Measurements from ENCODE around the gene SLC7A5. TPM values are rescaled to one million over a fixed set of nuclear protein-coding genes. Genes with fewer than 3 reads are reported as not detected.

The SLC7A5 gene
- total and polyA plus RNA-seq, 2 of the 13 experiments (the other 11 are each of a cell fraction or from before 2014, with no cell fraction given): 79.6 to 155 TPM

DNA sequence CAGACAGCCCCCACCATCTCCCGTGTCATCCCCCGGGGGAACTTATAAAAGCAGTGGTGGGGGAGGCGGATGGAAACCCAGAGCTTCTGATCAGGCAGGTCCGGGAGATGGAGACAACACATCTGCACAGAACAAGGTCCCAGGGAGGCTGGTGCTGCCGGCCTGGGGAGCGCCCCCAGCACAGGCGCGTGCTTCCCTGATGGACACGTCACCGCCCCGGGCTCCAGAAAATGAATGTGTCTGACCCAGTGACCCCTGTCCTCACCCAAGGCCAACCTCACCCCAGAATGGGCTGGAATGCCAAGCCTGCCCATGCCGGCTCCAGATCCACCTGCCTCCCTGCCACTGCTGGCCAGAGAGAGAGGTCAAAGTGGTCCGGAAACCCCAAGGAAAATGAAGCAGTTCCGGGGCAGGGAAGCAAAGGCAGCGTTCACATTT is 12.5 kb downstream of the SLC7A5 start:
- POLR2A ChIA-PET: interaction anchor here (0.8 to 8.8 kb wide), 13 partner anchors 10 to 632 kb away, joined by 3 to 180 read pairs (median 4); partner anchors contain the start of genes KLHDC4 and SLC7A5
- peak; percentile 2 for ATAC-seq
- TF ChIP-seq, protein P1, sequence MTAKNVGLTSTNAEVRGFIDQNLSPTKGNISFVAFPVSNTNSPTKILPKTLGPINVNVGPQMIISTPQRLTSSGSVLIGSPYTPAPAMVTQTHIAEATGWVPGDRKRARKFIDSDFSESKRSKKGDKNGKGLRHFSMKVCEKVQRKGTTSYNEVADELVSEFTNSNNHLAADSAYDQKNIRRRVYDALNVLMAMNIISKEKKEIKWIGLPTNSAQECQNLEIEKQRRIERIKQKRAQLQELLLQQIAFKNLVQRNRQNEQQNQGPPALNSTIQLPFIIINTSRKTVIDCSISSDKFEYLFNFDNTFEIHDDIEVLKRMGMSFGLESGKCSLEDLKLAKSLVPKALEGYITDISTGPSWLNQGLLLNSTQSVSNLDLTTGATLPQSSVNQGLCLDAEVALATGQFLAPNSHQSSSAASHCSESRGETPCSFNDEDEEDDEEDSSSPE (CRISPR knock-in tag; IDR thresholded peaks at IDR 0.05): peak; percentile 51; the same call in 1 of the 2 replicates
- peak; percentile 53; the same call in 1 of the 2 replicates for TF ChIP-seq ZNF564 (CRISPR knock-in tag; IDR thresholded peaks at IDR 0.05)
- TF ChIP-seq ZNF674 (CRISPR knock-in tag; IDR thresholded peaks at IDR 0.05; ENCODE audit: low read depth): 0 out of 2 replicates have a peak, but pooled peaks have one; percentile 56
- peak; percentile 62 for TF ChIP-seq CREB1 (IDR thresholded peaks at IDR 0.05)
- TF ChIP-seq CREB1 (CRISPR knock-in tag; IDR thresholded peaks at IDR 0.05): no peak
- TF ChIP-seq FOXA3 (CRISPR knock-in tag; IDR thresholded peaks at IDR 0.05): peak; percentile 28; the same call in 1 of the 2 replicates
- TF ChIP-seq NR2F6 (IDR thresholded peaks at IDR 0.05): peak; percentile 90
- TF ChIP-seq NR2F6 (CRISPR knock-in tag; IDR thresholded peaks at IDR 0.05): peak; percentile 96
- TF ChIP-seq, protein P2, sequence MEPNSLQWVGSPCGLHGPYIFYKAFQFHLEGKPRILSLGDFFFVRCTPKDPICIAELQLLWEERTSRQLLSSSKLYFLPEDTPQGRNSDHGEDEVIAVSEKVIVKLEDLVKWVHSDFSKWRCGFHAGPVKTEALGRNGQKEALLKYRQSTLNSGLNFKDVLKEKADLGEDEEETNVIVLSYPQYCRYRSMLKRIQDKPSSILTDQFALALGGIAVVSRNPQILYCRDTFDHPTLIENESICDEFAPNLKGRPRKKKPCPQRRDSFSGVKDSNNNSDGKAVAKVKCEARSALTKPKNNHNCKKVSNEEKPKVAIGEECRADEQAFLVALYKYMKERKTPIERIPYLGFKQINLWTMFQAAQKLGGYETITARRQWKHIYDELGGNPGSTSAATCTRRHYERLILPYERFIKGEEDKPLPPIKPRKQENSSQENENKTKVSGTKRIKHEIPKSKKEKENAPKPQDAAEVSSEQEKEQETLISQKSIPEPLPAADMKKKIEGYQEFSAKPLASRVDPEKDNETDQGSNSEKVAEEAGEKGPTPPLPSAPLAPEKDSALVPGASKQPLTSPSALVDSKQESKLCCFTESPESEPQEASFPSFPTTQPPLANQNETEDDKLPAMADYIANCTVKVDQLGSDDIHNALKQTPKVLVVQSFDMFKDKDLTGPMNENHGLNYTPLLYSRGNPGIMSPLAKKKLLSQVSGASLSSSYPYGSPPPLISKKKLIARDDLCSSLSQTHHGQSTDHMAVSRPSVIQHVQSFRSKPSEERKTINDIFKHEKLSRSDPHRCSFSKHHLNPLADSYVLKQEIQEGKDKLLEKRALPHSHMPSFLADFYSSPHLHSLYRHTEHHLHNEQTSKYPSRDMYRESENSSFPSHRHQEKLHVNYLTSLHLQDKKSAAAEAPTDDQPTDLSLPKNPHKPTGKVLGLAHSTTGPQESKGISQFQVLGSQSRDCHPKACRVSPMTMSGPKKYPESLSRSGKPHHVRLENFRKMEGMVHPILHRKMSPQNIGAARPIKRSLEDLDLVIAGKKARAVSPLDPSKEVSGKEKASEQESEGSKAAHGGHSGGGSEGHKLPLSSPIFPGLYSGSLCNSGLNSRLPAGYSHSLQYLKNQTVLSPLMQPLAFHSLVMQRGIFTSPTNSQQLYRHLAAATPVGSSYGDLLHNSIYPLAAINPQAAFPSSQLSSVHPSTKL (CRISPR knock-in tag; IDR thresholded peaks at IDR 0.05): peak; percentile 37; the same call in 1 of the 2 replicates
- peak; percentile 83 to 93 for TF ChIP-seq NR2F1 (CRISPR knock-in tag; IDR thresholded peaks at IDR 0.05)
- TF ChIP-seq, protein P3, sequence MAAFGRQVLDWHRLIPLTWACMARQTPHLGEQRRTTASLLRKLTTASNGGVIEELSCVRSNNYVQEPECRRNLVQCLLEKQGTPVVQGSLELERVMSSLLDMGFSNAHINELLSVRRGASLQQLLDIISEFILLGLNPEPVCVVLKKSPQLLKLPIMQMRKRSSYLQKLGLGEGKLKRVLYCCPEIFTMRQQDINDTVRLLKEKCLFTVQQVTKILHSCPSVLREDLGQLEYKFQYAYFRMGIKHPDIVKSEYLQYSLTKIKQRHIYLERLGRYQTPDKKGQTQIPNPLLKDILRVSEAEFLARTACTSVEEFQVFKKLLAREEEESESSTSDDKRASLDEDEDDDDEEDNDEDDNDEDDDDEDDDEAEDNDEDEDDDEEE (CRISPR knock-in tag; IDR thresholded peaks at IDR 0.05): peak; percentile 42; the same call in 1 of the 2 replicates
- TF ChIP-seq, protein P4, sequence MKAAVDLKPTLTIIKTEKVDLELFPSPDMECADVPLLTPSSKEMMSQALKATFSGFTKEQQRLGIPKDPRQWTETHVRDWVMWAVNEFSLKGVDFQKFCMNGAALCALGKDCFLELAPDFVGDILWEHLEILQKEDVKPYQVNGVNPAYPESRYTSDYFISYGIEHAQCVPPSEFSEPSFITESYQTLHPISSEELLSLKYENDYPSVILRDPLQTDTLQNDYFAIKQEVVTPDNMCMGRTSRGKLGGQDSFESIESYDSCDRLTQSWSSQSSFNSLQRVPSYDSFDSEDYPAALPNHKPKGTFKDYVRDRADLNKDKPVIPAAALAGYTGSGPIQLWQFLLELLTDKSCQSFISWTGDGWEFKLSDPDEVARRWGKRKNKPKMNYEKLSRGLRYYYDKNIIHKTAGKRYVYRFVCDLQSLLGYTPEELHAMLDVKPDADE (CRISPR knock-in tag; IDR thresholded peaks at IDR 0.05): no peak
- TF ChIP-seq FOSL2 (CRISPR knock-in tag; IDR thresholded peaks at IDR 0.05): peak; percentile 77
- peak; percentile 81 for TF ChIP-seq RBFOX2 (IDR thresholded peaks at IDR 0.05; ENCODE audit: low read depth, low read length)
- no peak for TF ChIP-seq ATF7 (IDR thresholded peaks at IDR 0.05)
- TF ChIP-seq ATF7 (CRISPR knock-in tag; IDR thresholded peaks at IDR 0.05): 0 out of 2 replicates have a peak, but pooled peaks have one; percentile 2
- TF ChIP-seq ZNF709 (CRISPR knock-in tag; IDR thresholded peaks at IDR 0.05): 0 out of 2 replicates have a peak, but pooled peaks have one; percentile 24
- no peak for TF ChIP-seq WIZ (CRISPR knock-in tag; IDR thresholded peaks at IDR 0.05)

More for the DNA sequence above, 12.5 kb downstream of the SLC7A5 start:
- peaks cover 96% of the 10 kb centered on the region for H3K79me2 ChIP-seq (ENCODE audit: insufficient read depth, low read length)
- FAIRE-seq (no peak), DNase-seq (ENCODE audit: low spot score) (peak; percentile 73)
- peak overlapping the region; percentile 61 for H3K9ac ChIP-seq (ENCODE audit: insufficient read depth, low read depth, low read length)
- in situ Hi-C loops (cut with HindIII; ENCODE audit: extremely low pct_ligation_motif_present, low pct_unique_long_range_greater_than_20kb): loop anchor here (25.0 kb wide), 1 partner anchor 470 kb away; the partner anchor contains the start of genes FBXO31 and MAP1LC3B
- WGBS (ENCODE audit: low lambda C conversion rate): 29% methylated on average over 14 of the region's 15 CpGs
- H3K4me3 ChIP-seq (replicated peaks in 1 of 3; ENCODE audit: insufficient read depth in 1 of 3, low read depth in 2 of 3, low read length in 3 of 3): peak overlapping the region in 2 of 3 experiments; percentile 21 to 66; a peak in 3 of 6 replicates
- H3K36me3 ChIP-seq (replicated peaks in 1 of 2; ENCODE audit: control insufficient read depth in 1 of 2, insufficient read depth in 2 of 2, low read length in 2 of 2): peaks cover 7 to 20% of the 10 kb centered on the region in 2 experiments; a peak in 4 of 5 replicates
- intact Hi-C loops (cut with micrococcal nuclease; ENCODE audit: unreplicated experiment): loop anchor here (1.0 to 10.0 kb wide), 2 partner anchors 9 to 472 kb away; partner anchors contain the start of gene FBXO31
- no TSS peak for BruUV-seq (replicated peaks)
- no peak overlapping the region for H2AFZ ChIP-seq (ENCODE audit: low read length)
- peaks cover 100% of the 10 kb centered on the region for H3K4me1 ChIP-seq (ENCODE audit: insufficient read depth, low read length)
- peaks cover 29% of the 10 kb centered on the region for H4K20me1 ChIP-seq (ENCODE audit: insufficient read depth, low read length)
- H3K27ac ChIP-seq (ENCODE audit: extremely low read length, insufficient read depth, low read length): peak overlapping the region; percentile 98
- CTCF ChIA-PET (ENCODE audit: low intra/inter-chr PET ratio, low total read pairs): no interaction called here
- no peaks in the 10 kb centered on the region for H3K9me3 ChIP-seq (ENCODE audit: low read length)
- no peaks in the 10 kb centered on the region for H3K27me3 ChIP-seq (ENCODE audit: control insufficient read depth in 1 of 2, insufficient read depth in 2 of 2, low read length in 2 of 2)
- H3K4me2 ChIP-seq (ENCODE audit: low read depth, low read length): peak overlapping the region; percentile 77
